HG03442 (cell line): ENCODE results near the gene GPRC5B.

Experiments used
- ATAC-seq: cut with Tn5 transposase; IDR thresholded peaks from one replicate; pipeline ENCODE4 v1.9.1; 2021; ENCODE audit warnings: mild to moderate bottlenecking, moderate library complexity; ENCODE audit not compliant: unreplicated experiment

The GPRC5B gene, protein sequence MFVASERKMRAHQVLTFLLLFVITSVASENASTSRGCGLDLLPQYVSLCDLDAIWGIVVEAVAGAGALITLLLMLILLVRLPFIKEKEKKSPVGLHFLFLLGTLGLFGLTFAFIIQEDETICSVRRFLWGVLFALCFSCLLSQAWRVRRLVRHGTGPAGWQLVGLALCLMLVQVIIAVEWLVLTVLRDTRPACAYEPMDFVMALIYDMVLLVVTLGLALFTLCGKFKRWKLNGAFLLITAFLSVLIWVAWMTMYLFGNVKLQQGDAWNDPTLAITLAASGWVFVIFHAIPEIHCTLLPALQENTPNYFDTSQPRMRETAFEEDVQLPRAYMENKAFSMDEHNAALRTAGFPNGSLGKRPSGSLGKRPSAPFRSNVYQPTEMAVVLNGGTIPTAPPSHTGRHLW

DNA sequence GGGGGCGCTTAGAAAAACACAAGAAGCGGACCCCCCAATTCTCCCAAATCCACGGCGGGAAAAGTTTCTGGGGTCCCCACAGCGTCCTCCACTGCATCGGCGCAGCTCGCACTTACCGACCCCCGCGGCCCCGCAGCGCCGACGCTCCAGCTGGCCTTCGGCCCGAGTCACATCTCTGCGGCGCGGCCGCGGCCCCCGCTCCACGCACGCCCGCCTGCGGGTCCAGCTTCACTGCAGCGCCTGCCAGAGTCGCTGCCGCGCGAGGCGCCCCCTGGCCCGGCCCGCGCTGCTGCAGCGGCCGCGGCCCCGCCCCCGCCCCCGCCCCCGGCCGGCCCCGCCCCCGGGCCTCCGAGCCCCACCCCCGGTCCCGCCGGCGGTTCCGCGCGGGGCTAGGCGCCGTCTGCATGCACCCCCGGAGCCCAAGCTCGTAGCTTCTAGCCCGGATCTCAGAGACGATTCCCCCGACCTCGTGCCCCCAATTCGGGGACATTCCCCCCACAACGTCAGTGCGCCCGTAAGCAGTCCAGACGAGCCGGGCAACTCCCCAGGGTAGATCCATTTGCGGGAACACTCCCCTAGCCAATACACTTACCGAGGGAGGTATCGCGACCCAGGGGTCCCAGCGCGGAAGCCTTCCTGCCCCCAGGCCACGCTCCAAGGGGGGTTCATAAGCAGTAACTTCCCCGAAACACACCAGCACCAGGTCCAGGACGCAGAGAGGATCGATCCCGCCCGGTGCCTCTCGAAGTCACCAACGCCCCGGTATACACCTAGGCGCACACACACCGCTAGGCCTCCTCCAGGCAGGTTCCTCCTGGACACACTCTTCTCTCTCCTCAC, at the start of gene GPRC5B:
Gene GPRC5B (minus strand): TSS at position 238 of the 840 bp plus-strand sequence. CDS start 12,003 bp downstream, outside the sequence.
- ATAC-seq, result no peak

- ATAC-seq, result no peak
Observed at GRCh38 chr16:19933740-19934139, 49.1 kb upstream of the GPRC5B start.

DNA sequence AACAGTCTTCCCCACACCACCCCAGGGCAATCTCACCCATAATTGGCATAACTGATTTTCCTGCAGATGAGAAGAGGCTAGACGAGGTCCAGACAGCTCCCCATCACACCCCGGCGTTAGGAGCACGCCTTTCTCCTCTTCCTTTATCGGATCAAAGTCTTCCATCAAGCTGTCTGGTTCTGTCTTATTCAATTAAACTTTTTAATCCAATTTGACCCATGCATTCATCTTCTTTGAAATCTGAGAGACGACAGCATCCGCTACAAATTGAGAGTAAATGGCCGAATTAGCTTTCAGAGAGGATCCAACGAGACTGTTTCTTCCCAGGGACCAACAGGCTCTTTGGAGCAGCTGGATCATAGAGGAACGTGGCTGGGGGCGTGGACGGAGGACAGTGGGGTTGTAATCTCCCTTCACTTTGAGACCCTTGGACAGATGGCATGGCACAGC, 44.4 kb upstream of the GPRC5B start:
- ATAC-seq, result no peak

- no peak for ATAC-seq
Observed at GRCh38 chr16:19928432-19928831, 43.8 kb upstream of the GPRC5B start.

DNA sequence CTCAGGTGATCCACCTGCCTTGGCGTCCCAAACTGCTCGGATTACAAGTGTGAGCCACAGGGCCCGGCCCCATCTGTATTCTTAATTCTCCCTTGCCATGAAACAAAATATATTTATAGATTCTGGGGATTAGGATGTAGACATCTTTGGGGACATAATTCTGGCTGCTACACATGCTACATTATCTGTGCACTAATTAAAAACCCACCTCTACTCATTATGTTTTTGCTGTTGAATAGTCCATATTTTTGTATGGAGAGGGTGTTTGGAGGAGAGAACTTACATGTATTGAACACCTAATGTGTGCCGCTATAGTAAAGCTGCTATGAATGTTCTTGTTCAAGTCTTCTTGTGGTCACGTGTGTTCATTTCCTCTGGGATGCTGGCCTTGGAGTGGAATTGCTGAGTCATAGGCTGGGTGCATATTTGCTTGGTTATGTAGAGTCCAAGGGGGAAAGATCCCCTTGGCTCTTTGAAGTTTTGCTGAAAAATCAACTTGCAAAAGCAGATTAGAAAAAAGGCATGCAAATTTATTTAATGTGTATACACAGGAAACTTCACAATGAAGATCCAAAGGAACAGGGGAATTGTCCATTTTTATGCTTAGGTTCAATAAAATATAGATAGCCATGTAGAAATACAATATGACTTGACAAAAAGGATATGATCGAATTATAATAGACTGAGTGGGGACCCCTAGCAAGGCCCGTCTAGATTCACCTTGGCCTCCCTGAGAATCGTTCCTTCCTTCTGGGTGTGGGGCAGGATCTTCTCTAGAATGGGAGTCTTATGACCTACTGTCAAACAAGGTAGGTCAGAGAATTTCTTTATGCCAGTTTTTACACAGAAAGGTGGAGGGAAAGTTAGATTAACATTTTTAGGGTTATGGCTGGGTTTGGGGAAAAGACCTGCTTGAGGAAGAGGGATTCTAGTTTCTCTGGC, 42.1 kb upstream of the GPRC5B start:
- no peak for ATAC-seq

- no peak for ATAC-seq
Observed at GRCh38 chr16:19923396-19923795, 38.7 kb upstream of the GPRC5B start.

GRCh38 chr16:19919142-19919541, 34.5 kb upstream of the GPRC5B start:
- no peak for ATAC-seq

DNA sequence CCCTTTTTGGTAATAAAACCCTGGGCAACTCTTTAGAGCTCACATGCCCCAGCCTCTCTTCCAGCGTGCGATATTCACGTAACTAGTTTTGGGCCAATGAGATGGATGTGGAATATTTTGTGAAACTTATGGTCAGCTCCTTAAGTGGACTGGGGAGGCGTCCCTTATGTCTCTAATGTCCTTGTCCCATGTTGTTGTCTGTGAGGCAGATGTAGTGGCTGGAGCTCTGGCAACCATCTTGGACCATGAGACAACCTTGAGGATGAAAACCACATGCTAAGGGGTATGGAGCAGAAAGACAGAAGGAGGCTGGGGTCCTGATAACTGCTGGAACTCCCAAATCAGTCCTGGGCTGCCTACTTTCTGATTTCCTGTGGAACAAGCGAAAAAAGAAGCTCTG, 31.4 kb upstream of the GPRC5B start:
- ATAC-seq, result no peak

- ATAC-seq, result no peak
Observed at GRCh38 chr16:19914877-19915276, 30.2 kb upstream of the GPRC5B start.

DNA sequence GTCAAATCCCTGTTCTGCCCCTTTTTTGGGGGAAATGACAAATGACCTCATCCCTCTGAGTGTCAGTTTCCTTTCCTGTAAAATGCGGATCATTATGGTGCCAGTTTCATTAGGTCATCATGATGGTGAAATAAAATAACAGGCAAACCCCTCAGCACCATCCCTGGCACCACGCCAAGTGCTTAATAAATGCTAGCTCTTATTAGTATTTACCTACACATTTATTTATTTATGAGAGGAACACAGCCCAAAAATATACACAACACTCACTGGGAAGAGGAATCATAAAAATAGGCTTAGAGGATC, 28.6 kb upstream of the GPRC5B start:
- ATAC-seq, result no peak

DNA sequence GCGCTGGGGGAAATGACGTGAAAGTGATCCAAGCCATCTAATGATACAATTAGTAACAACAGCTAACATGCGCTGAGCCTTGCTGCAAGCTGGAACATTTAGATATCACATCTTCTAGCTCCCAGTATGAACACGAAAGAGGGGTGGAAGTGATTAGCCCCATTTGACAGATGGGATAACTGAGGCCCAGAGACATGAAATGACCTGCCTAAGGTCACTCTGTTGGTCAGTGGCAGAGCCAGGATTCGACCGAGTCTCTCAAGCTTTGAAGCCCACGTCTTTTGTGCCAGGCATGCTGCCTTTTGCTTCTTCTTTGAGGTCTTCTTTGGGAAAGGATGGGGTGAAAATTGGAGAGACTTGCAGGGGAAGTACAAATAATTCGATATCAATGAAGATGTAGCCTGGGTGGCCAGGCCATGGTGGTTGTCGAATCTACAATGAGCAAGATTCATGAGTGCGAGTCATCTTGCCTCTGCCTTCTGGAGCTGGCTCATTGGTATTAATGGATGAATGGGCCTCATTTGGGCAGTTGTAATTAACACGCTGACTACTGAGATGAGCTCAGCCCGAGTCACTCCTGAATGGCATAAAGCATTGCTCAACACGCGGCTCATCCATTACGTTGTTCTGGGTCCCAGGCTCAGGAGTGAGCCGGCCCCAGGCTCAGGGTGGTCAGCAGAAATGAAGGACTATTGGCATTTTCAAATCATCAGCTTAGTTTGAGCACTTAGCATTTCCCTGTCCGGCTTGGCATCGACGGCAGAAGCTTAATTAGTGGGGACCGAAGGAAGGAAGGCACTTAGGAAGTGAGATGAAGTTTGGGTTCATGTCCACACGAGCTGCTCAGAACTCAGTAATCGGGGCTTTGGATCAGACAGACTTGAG, 28.0 kb upstream of the GPRC5B start:
- ATAC-seq, result no peak

DNA sequence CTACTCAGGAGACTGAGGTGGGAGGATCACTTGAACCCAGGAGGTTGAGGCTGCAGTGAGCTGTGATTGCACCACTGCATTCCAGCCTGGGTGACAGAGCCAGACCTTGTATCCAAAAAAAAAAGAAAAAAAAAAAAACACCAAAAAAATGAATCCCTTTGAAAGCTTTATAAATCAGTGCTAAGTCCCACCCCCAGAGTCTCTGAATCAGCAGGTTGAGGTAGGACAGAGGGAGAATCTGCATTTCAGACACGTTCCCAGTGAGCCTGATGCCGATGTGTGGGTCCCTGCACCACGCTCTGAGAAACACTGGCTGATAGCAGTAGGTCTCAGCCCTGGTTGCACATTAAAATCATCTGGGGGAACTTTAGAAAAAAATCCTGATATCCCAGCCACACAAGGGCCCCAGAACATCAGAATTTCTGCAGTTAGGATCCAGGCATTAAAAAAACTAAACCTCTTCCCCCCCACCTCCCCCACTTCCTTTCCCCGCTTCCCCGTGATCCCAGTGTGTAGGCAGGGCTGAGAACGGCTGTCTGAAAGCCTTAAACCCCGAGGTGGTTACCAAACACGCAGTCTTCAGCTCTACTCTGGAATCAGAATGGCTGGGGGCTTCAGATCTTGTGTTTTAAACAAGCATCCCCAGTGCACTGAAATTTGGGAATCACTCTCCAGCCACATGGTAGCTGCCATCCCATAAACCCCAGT, 27.3 kb upstream of the GPRC5B start:
- no peak for ATAC-seq

GRCh38 chr16:19911204-19911603, 26.6 kb upstream of the GPRC5B start:
- ATAC-seq, result no peak

DNA sequence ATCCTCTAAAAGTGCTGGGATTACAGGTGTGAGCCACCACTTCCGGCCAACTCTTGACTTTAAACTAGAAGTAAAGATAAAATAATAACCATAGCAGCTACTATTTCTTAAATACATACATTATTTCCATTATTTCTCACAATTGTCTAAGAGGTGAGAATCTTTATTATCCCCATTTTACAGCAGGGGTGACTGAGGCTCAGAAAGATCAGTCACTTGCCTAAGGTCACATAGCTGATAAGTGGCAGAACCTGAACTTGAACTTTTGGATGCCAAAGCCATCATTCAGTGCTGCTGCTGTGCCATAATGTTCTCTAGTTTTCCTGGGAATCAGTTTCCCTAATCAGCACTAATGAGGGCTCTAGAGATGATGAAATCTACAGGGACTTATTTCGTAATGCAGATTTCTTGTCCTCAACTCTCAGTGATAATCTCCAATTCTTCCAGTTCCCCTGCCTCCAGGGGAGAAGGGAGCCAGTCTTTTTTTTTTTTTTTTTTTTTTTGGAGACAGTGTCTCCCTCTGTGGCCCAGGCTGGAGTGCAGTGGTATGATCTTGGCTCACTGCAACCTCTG, 25.2 kb upstream of the GPRC5B start:
- ATAC-seq, result no peak

DNA sequence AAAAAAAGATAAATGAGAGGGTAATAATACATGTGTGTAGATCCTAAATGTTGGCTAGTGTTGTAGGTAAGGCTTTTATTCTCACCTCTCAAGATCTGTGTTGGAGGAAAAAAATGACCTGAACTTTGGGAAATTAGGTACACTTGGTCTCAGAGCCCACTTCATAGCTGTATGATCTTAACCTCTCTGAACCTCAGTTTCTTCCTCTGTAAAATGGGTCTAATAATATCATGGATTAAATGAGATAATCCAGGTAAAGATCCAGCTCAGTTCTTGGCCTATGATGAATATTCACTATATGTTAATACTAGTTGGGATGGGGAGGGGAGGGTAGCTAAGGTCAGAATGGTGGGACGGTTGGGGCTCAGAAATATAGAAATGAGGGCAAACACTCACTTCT, 24.3 kb upstream of the GPRC5B start:
- ATAC-seq, result no peak

GRCh38 chr16:19907161-19907992, 22.7 kb upstream of the GPRC5B start:
- peak; percentile 74 for ATAC-seq

DNA sequence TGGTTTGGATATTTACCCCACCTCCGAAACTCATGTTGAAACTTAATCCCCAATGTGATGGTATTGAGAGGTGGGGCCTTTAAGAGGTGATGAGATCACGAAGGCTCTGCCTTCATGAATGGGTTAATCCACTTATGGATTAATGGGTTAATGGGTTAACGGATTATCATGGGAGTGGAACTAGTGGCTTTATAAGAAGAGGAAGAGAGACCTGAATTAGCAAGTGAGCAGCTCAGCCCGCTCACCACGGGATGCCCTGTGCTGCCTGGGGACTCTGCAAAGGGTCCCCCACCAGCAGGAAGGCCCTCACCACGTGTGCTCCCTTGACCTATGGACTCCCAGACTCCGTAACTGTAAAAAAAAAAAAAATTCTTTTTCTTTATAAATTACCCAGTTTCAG, 16.5 kb upstream of the GPRC5B start:
- no peak for ATAC-seq

GRCh38 chr16:19899605-19899955, 14.9 kb upstream of the GPRC5B start:
- ATAC-seq, result no peak
